ENCODE measurements around the gene INO80D.
A peak's percentile ranks its signal among the peaks of the same experiment; 100 is the strongest.

Gene INO80D

DNA sequence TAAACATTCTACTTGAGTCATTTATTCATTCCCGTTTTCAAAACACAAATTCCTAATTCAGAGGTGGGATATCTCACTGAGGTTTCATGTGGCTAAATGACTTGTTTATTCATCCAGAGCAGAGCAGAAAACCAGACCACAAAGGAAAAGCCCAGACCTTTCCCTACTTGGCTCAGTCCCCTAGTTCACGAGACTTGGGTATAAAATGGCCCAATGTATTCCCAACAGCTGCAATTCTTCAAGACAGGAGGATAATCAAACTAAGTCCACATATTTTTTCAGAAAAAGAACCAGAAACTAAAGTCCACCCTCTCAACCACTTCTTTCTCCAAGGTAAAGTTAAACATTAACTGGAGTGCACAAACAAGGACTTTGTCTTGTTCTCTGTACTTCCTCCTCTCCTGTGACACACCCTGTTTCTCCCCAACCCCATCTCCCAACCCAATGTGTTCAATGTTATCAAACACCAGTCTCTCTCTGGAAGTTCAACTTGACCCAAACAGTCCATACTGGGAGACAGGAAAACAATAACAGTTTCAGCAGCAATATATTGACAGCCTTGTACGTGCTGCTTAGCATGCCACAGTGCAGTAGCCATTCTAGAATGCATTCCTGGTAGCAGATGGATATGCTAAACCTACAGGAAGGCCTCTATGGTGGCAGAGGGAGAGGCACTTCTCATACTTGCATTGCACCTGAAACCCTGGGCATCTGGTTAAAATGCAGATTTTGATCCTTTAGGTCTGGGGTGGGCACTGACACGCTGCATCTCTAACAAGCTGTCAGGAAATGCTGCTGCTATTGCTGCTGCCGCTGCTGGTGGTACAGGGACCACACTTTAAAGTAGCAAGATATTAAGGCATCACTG, 110.7 kb downstream of the INO80D start:
- no peak for DNase-seq

DNA sequence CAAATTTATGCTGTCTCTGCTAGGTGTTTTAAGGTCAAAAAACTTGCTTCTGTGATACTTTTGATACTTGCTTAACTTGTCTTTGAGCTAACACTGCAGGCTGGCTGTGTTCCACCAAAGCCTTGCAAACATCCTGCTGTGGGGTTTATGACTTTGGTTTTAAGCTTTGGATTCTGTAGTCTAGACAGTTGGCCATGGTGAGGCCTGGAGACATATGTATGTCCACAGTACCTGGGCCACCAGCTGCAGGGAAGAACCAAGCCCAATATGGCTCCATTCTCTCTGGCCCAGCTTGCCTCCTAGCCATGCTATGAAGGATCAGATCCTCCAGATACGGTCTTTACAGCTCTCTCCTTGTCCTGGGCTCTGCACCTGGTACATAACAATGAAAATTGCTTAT, 113.9 kb downstream of the INO80D start:
- no peak for DNase-seq

DNA sequence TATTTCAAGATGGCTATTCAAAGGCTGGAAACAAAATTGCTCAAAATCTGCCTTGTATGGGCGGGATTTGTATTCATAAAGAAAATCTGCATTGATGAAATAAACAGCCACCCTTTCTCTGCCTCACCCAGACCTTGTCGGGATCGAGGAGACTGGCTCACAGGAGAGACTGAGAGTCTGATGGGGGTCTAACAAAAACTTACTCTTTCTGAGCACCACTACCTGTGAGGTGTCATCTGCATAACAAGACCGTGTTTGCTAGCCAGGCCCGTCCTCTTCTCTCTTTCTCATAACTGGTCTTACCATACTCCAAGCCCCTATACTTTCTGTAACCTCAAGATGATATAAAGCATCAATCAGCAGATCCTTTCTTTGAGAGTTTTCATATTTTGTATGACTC, 115.6 kb downstream of the INO80D start:
- no peak for DNase-seq

DNA sequence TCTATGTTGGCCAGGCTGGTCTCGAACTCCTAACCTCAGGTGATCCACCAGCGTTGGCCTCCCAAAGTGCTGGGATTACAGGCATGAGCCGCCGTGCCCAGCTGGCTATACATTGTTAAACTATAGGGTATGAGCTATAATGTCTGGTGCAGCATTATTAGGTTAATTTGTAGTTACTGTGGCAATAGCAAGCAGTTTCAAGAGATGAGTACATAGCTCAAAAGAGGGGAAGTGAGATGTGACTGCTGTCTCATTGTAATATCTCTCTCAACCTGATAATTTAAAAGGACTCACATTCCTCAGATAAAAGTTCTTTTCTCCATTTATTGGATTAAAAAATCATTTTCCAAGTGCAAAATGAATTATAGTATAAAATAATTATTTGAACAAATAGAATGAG, 116.4 kb downstream of the INO80D start:
- no peak for DNase-seq

DNA sequence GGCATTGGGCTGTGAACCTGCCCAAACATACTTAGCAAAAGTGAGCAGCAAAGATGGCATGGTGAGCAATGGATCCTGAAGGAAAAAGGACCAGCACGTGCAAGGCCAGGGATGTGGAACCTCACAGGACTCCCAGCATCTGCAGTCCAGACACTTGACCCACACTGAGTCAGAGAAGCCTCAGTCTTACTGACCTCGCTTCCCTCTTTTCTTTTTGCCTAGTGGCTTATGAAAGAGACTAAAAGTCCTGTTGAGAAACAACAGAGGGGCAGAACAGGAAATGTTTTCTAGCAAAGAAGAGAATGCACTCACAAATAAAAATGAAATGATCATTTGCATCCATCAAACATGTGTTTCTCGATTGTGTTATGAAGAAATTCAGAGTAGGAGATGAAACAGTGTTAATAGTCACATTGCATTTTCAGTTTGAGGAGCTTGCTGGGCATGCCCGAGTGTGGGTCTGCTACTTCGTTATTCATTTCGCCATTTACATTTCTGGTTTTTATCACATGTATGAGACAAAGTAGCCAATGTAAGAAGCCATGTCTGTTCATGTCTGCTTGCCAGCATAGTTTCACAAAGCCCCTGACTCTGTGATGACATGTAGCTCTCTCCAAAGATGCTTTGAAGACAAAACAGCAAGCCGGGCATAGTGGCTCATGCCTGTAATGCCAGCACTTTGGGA, 118.4 kb downstream of the INO80D start:
- no peak for DNase-seq

DNA sequence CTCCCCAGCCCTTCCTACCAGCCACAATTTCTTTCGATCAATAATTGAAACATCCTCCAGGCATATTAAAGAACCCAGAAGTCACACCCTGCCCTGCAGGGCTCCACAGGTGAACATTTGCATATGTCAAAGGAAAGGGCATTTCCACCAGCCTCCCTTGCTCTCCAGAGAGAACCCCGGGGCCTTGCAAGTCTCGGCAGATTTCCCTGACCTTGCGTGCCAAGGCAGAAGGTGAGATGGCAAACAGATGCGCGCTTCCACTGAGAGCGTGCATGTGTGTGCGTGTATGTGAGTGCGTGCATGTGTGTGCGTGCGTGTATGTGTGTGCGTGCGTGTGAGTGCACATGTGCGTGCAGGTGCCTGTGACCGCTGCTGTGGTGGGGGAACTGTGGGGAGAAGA, 120.3 kb downstream of the INO80D start:
- DNase-seq: no peak

DNA sequence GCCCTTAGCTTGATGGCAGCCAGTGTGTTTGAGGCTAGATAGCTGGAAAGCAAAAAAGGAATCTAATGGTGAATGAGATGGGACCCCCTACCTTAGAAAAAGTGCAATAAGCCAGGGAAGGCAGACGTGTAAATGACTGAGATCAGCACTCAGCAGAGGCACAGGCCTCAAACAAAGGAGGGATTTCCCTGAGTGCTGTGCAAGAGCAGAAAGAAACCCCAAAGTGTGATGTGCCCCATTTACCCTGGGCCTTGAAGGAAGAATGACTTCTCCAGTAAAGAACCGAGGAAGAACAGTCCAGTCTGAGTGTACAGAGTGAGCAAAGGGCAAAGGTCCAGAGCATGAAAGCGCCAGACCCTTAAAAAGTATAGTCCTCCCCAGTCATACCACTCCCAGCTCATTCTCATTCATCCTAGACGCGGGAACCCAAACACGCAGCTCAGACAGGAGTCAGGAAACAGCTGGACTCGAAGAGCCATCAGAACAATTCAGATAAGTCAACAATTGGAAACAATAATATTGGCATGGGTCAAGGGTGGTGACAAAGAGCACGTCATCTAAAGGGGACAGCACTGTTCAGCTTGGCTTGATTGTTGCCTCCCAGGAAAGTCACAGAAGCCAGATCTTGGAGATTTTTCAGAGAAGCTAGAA, 121.7 kb downstream of the INO80D start:
- DNase-seq: no peak

DNA sequence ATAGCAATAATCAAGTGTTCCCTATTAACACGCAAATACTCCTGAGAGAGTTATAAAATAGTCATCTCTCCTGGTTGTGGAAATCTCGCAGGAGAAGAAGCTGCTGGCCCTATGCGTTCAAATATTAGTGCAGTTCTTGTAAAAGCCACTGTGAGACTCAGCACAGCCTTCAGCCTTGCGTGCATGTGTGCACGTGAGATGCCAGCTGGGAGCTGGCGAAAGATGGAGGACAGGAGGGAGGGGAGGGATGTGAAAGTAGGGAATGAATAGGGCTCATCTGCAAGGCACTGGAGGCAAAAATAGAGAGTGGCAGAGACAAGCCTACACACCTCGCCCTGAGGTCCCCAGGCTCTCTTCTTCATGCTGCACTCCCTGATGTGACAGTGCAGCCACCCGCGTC, 126.5 kb downstream of the INO80D start:
- DNase-seq: no peak

DNA sequence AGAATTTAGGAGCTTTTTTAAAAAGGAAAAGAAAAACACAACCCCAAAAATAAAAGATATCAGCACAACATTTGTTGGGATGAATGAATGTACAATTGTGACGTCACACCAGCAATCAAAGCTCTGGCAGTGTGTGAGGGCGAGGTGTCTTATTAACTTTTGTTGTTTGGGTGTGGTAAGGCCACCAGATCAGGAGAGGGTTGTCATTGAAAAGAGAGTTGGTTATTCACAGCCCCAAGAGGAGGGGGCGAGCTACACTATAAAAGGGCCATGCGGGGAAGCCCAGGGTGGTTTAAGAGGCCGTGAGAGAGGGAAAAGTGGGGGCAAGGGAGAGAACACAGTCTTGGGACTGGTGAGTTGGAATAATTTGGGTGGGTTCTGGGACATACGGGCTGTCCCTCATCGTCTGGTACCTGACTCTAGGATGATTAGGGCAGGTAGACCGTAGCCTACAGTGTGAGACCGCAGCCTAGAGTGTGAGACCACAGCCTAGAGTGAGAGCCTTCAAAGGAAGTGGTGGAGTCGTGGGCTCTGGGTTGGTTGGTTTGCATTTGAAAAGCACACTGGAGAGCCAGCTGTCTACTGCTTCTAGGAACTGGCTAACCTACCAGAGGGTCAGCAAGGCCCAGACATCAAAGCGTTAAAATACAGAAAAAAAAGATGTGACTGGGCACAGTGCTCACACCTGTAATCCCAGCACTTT, 128.4 kb downstream of the INO80D start:
- DNase-seq: no peak

DNA sequence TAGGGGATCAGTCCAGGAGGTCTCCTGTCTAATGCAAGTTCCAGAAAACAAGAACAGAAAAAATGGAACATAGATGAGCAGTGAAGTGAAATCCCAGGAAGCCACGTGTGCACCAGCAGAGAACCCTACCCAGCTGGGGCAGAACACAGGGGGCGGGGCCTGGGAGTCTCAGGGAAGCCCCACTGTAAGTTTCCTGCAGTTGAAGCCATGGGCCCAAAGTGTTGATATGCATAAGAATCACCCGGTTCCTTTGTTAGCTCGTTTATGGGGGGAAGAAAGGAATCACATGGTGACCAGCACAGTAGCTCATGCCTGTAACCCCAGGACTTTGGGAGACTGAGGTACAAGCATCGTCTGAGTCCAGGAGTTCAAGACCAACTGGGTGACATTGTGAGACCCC, 131.3 kb downstream of the INO80D start:
- DNase-seq: no peak

DNA sequence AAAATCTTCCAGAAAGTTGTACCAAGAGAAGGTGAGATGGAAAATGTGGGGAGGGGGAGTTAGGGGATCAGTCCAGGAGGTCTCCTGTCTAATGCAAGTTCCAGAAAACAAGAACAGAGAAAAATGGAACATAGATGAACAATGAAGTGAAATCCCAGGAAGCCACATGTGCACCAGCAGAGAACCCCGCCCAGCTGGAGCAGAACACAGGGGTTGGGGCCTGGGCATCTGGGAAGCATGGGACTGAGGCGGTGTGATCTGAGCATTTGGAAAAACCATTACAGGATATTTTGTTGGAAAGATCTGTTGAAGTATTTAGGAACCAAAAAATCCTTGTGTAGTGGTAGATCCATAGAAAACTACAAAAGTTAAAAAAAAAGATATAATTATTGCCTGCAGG, 133.7 kb downstream of the INO80D start:
- DNase-seq: no peak

DNA sequence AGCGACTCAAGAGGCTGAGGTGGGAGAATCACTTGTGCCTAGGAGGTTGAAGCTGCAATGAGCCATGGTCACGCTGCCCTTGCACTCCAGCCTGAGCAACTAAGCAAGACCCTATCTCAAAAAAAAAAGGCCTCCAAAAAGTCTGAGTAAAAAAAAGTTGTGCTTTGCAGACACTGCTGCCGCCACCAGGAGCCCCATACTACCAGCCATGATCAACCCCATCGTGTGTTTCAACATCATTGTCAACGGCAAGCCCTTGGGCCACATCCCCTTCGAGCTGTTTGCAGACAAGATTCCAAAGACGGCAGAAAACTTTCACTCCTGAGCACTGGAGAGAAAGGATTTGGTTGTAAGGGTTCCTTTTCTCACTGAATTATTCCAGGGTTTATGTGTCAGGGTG, 137.1 kb downstream of the INO80D start:
- DNase-seq: no peak

DNA sequence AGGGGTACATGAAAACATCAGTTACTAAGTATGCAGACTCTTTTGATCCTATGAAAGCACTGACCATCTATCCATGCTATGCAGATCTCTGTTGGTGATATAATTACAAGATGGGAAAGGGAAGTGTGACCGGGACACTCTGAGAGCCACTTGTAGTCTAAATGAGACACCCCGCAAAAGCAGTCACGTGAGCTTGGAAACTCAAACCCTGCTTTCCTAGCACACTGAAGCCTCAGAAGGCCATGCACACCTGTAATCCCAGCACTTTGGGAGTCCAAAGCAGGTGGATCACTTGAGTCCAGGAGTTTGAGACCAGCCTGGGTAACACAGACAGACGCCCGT, 137.5 kb downstream of the INO80D start:
- DNase-seq: no peak

DNA sequence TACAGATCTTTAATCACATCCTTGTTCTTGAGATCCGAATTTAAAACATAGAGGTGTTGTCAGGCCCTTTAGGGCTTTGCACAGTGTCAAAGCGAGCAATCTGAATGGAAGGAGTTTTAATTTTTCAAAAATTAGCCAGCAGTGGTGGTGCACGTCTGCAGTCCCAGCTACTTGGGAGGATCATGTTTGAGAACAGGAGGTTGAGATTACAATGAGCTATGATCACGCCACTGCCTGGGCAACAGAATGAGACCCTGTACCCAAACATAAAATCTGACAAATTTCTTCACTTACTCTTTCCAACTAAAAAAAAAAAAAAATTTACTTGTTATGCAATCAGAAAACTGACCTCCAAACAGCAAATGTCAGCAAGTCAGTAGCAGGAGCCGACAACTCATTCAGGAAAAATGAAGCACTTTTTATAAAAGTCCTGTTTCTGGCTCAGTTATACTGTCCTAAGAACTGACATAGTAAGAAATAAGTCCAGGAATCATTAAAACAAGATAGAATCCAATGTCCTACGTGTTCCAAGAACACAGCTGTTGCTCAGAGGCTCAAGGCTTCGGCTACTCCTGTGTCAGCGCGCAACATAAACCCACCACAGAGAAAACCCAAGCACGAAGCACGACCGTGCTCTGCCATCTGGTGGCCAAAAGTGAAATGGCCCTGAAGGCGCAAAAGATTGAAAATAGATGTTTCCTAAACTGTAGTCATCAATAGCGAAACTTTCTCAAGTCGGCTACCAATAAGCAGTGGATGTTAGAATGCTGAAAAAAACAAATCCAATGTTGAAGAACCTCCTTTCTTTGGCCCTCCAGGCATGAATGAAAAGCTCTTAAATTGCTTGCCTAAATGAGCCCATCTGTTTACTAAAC, 138.1 kb downstream of the INO80D start:
- peak; percentile 54 for DNase-seq

DNA sequence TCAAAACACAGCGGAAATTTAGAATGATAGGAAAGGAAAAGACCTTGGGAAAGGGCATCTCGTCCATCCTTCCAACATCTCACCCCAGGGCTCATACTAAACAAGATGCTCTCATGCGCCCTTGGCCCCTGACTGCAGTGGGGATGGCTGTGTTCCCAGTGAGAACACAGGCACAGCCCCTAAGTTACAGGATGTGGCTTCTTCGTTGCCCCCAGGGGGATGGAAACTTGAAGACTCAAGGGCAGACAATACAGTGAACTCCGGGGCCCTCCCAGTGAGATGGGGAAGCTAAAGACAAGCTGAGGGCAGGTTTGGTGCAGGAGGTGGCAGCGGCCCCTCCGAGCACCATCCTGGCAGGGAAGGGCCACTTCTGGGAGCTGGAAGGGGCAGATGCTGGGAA, 139.7 kb downstream of the INO80D start:
- no peak for DNase-seq
